Breast epithelium (tissue), 3 donors: ENCODE data around the gene ALK.

Experiments used
- CTCF ChIP-seq, 3 donors: fragments of 450-650 bp; IDR thresholded peaks; one replicate each; pipeline ENCODE4 v1.5.1; 2016 to 2017; ENCODE audit warnings: antibody characterized with exemption in 3 of 3, mild to moderate bottlenecking in 3 of 3, moderate library complexity in 3 of 3
- POLR2A ChIP-seq: fragments of 450-650 bp; IDR thresholded peaks from one replicate; pipeline ENCODE4 v1.6.1; 2016; ENCODE audit warnings: antibody characterized with exemption, mild to moderate bottlenecking, moderate library complexity

- TF ChIP-seq CTCF (IDR thresholded peaks at IDR 0.05) (no peak), POLR2A (no peak)
Measured at GRCh38 chr2:29485117-29485516, 436.3 kb downstream of the ALK start.
